ENCODE measurements around the gene SKP1. TPM values are rescaled to one million over a fixed set of nuclear protein-coding genes. Genes with fewer than 3 reads are reported as not detected.

SKP1 gene
- total RNA-seq, 1 experiment from 2014 or later: 348 TPM

GRCh38 chr5:134206627-134207160 is 29.9 kb upstream of the SKP1 start:
- H3K4me1 ChIP-seq (ENCODE audit: insufficient read depth, low read length): no peaks in the 10 kb centered on the region
- H3K14ac ChIP-seq (ENCODE audit: insufficient read depth, low read length): no peak overlapping the region
- H2BK20ac ChIP-seq (ENCODE audit: low read depth, low read length, poor library complexity, severe bottlenecking): no peak overlapping the region
- no peak overlapping the region for H2AK5ac ChIP-seq (ENCODE audit: insufficient read length, low read length)
- no peaks in the 10 kb centered on the region for H3K27me3 Mint-ChIP-seq (ENCODE audit: low read depth)
- no peak overlapping the region for H3K27ac ChIP-seq (ENCODE audit: insufficient read length, low read depth, low read length)
- H3K56ac ChIP-seq (ENCODE audit: insufficient read length, low read depth, low read length): no peak overlapping the region
- no peak overlapping the region for H3K18ac ChIP-seq (ENCODE audit: insufficient read length, low read depth, low read length)
- no peak overlapping the region for H3T11ph ChIP-seq (ENCODE audit: low read length)
- H3K27ac Mint-ChIP-seq: peak overlapping the region; percentile 3 to 79 (median 10); a peak in 3 of 7 replicates
- no peaks in the 10 kb centered on the region; a peak in 1 of 5 replicates for H3K9me3 Mint-ChIP-seq
- no peak overlapping the region for H3K4me3 Mint-ChIP-seq
- H3K9ac ChIP-seq (ENCODE audit: extremely low read depth, insufficient read length, low read length): no peak overlapping the region
- no peak for DNase-seq
- H3K4ac ChIP-seq (ENCODE audit: low read depth, low read length): no peak overlapping the region
- no peak for TF ChIP-seq CTCF (conservative IDR thresholded peaks at IDR 0.05)
- peaks cover 9 to 12% of the 10 kb centered on the region in 2 experiments for H3K4me1 Mint-ChIP-seq
- H3K9me3 ChIP-seq (ENCODE audit: control insufficient read depth, low read depth, low read length): no peaks in the 10 kb centered on the region
- H3K79me2 ChIP-seq (ENCODE audit: insufficient read depth, low read length): peaks cover 45% of the 10 kb centered on the region; the same call in 1 of the 2 replicates
- H4K5ac ChIP-seq (ENCODE audit: insufficient read length, low read depth, low read length): no peak overlapping the region
- no CpG with 5 or more reads among the region's 7 CpGs for WGBS (ENCODE audit: extremely low coverage, insufficient read length, low lambda C conversion rate)
- H2BK5ac ChIP-seq (ENCODE audit: insufficient read length, low read length): no peak overlapping the region
- H2BK120ac ChIP-seq (ENCODE audit: low read depth, low read length, poor library complexity, severe bottlenecking): no peak overlapping the region
- no peak overlapping the region for H2AFZ ChIP-seq (ENCODE audit: low read length)
- H3K36me3 Mint-ChIP-seq (ENCODE audit: insufficient read depth in 1 of 3, low read depth in 3 of 3): peaks cover 15 to 48% (median 44%) of the 10 kb centered on the region in 3 experiments; a peak in 6 of 7 replicates
- no peak overlapping the region for H2BK15ac ChIP-seq (ENCODE audit: low read depth, low read length)
- no peak overlapping the region for H2BK12ac ChIP-seq (ENCODE audit: insufficient read length, low read depth, low read length)
- H3K79me1 ChIP-seq (ENCODE audit: insufficient read depth, low read depth, low read length, poor library complexity, severe bottlenecking): peaks cover 5% of the 10 kb centered on the region
- H3K23ac ChIP-seq (ENCODE audit: insufficient read length, low read depth, low read length): no peak overlapping the region
- H3K23me2 ChIP-seq (ENCODE audit: insufficient read length, low read depth, low read length, poor library complexity, severe bottlenecking): no peaks in the 10 kb centered on the region
- no peak overlapping the region for H3K4me2 ChIP-seq (ENCODE audit: insufficient read depth, insufficient read length, low read length)
- H3K27me3 ChIP-seq (ENCODE audit: insufficient read depth, low read length): no peaks in the 10 kb centered on the region
- H4K8ac ChIP-seq (replicated peaks; ENCODE audit: insufficient read length, low read depth, low read length): no peak overlapping the region
- no peak overlapping the region for H4K91ac ChIP-seq (ENCODE audit: insufficient read length, low read depth, low read length)
- no peaks in the 10 kb centered on the region for H4K20me1 ChIP-seq (ENCODE audit: control insufficient read depth, insufficient read depth, insufficient read length)
